PC-9 (cell line): ENCODE results near the gene RAB26.

Source experiments
- EZH2 ChIP-seq: fragments of 200-600 bp; sonication (generic); IDR thresholded peaks from 2 replicates; pipeline ENCODE4 v1.8.0; 2017; ENCODE audit warnings: antibody characterized with exemption, low read depth
- TF ChIP-seq, protein P1 (sequence below): fragments of 200-600 bp; sonication (generic); conservative IDR thresholded peaks from 2 replicates; pipeline ENCODE4 v1.6.1; 2017; ENCODE audit warnings: mixed run types, antibody characterized with exemption, mild to moderate bottlenecking, moderate library complexity

DNA sequence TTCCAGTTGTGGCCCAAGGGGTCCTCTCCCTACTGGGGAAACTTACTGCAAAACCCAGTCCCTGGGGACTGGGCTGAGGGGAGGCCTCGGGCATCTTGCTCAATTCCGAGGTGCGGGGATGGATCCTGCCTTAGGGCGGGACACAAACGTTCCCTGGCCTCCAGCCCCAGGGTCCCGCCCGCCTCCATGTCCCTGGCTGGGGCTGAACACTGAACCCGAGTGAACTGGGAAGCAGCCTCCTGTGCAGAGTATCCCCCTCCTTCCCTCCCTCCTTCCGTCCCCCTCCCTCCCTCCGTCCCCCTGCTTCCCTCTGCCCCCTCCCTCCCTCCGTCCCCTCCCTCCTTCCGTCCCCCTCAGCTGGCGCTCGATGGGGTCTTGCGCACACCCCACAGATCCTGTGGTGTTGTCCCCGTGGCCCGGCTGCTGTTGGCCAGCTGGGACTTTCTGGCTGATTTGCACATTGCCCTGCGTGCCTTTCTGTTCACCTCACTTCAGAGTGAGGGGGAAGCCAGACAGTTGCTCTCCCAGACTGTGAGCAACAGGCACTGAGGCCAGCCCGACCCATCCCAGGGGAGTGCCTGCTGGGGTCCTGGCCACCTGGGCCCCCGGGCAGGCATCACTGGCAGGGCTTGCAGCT, 12.6 kb downstream of the RAB26 start:
- TF ChIP-seq, protein P1, sequence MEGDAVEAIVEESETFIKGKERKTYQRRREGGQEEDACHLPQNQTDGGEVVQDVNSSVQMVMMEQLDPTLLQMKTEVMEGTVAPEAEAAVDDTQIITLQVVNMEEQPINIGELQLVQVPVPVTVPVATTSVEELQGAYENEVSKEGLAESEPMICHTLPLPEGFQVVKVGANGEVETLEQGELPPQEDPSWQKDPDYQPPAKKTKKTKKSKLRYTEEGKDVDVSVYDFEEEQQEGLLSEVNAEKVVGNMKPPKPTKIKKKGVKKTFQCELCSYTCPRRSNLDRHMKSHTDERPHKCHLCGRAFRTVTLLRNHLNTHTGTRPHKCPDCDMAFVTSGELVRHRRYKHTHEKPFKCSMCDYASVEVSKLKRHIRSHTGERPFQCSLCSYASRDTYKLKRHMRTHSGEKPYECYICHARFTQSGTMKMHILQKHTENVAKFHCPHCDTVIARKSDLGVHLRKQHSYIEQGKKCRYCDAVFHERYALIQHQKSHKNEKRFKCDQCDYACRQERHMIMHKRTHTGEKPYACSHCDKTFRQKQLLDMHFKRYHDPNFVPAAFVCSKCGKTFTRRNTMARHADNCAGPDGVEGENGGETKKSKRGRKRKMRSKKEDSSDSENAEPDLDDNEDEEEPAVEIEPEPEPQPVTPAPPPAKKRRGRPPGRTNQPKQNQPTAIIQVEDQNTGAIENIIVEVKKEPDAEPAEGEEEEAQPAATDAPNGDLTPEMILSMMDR = no peak
- no peak for TF ChIP-seq EZH2
